Measurements from ENCODE around the gene ARHGAP26. TPM values are rescaled to one million over a fixed set of nuclear protein-coding genes. Genes with fewer than 3 reads are reported as not detected.
"Not testable (repeated sequence)": the region's sequence is repeated elsewhere in the genome, so short reads cannot be mapped to it uniquely, and the experiment has no call there.

ARHGAP26 gene
- total RNA-seq, 1 donor from 2014 or later: 20.1 TPM

GRCh38 chr5:143086546-143086907, 316.4 kb downstream of the ARHGAP26 start:
- no peak overlapping the region for H3K27ac Mint-ChIP-seq (ENCODE audit: unreplicated experiment)
- H3K36me3 Mint-ChIP-seq (ENCODE audit: unreplicated experiment): no peaks in the 10 kb centered on the region
- no peaks in the 10 kb centered on the region for H3K27me3 Mint-ChIP-seq (ENCODE audit: unreplicated experiment)
- no peak for DNase-seq
- no peaks in the 10 kb centered on the region for H3K4me1 Mint-ChIP-seq (ENCODE audit: low read depth, unreplicated experiment)
- H3K4me3 Mint-ChIP-seq (ENCODE audit: unreplicated experiment): no peak overlapping the region
- no peak for TF ChIP-seq CTCF (IDR thresholded peaks at IDR 0.05; ENCODE audit: partially characterized antibody, unreplicated experiment)
- H3K9me3 Mint-ChIP-seq (ENCODE audit: unreplicated experiment): peaks cover 4% of the 10 kb centered on the region

GRCh38 chr5:143086908-143087637, 316.9 kb downstream of the ARHGAP26 start:
- Mint-ChIP-seq H3K4me3 (ENCODE audit: unreplicated experiment) (no peak overlapping the region), H3K36me3 (ENCODE audit: unreplicated experiment) (no peaks in the 10 kb centered on the region), H3K4me1 (ENCODE audit: low read depth, unreplicated experiment) (no peaks in the 10 kb centered on the region), H3K27ac (ENCODE audit: unreplicated experiment) (no peak overlapping the region), H3K27me3 (ENCODE audit: unreplicated experiment) (no peaks in the 10 kb centered on the region), H3K9me3 (ENCODE audit: unreplicated experiment) (peaks cover 4% of the 10 kb centered on the region)
- no peak for TF ChIP-seq CTCF (IDR thresholded peaks at IDR 0.05; ENCODE audit: partially characterized antibody, unreplicated experiment)
- DNase-seq: no peak

- H3K4me1 Mint-ChIP-seq (ENCODE audit: low read depth, unreplicated experiment); H3K27me3 Mint-ChIP-seq (ENCODE audit: unreplicated experiment); H3K36me3 Mint-ChIP-seq (ENCODE audit: unreplicated experiment); H3K27ac Mint-ChIP-seq (ENCODE audit: unreplicated experiment); DNase-seq; H3K9me3 Mint-ChIP-seq (ENCODE audit: unreplicated experiment); H3K4me3 Mint-ChIP-seq (ENCODE audit: unreplicated experiment): not testable (repeated sequence)
Observed at GRCh38 chr5:143088702-143089101, 318.5 kb downstream of the ARHGAP26 start.

- H3K9me3 Mint-ChIP-seq (ENCODE audit: unreplicated experiment); H3K27me3 Mint-ChIP-seq (ENCODE audit: unreplicated experiment); H3K27ac Mint-ChIP-seq (ENCODE audit: unreplicated experiment); H3K4me3 Mint-ChIP-seq (ENCODE audit: unreplicated experiment); H3K4me1 Mint-ChIP-seq (ENCODE audit: low read depth, unreplicated experiment); H3K36me3 Mint-ChIP-seq (ENCODE audit: unreplicated experiment); DNase-seq: not testable (repeated sequence)
Observed at GRCh38 chr5:143090044-143090443, 319.9 kb downstream of the ARHGAP26 start.

GRCh38 chr5:143092711-143093451, 322.7 kb downstream of the ARHGAP26 start:
- not testable (repeated sequence) for H3K9me3 Mint-ChIP-seq (ENCODE audit: unreplicated experiment); H3K4me3 Mint-ChIP-seq (ENCODE audit: unreplicated experiment); H3K27me3 Mint-ChIP-seq (ENCODE audit: unreplicated experiment); H3K36me3 Mint-ChIP-seq (ENCODE audit: unreplicated experiment); H3K4me1 Mint-ChIP-seq (ENCODE audit: low read depth, unreplicated experiment); H3K27ac Mint-ChIP-seq (ENCODE audit: unreplicated experiment); DNase-seq

- TF ChIP-seq CTCF (IDR thresholded peaks at IDR 0.05; ENCODE audit: partially characterized antibody, unreplicated experiment): no peak
- H3K27me3 Mint-ChIP-seq (ENCODE audit: unreplicated experiment): no peaks in the 10 kb centered on the region
- H3K9me3 Mint-ChIP-seq (ENCODE audit: unreplicated experiment): peaks cover 2% of the 10 kb centered on the region
- H3K36me3 Mint-ChIP-seq (ENCODE audit: unreplicated experiment): no peaks in the 10 kb centered on the region
- no peaks in the 10 kb centered on the region for H3K4me1 Mint-ChIP-seq (ENCODE audit: low read depth, unreplicated experiment)
- H3K4me3 Mint-ChIP-seq (ENCODE audit: unreplicated experiment): no peak overlapping the region
- no peak overlapping the region for H3K27ac Mint-ChIP-seq (ENCODE audit: unreplicated experiment)
- no peak for DNase-seq
Observed at GRCh38 chr5:143093452-143094086, 323.4 kb downstream of the ARHGAP26 start.

All from glutamatergic neuron (in vitro differentiated cells).